ENCODE data around the gene PEPD.
A peak's percentile ranks its signal among the peaks of the same experiment; 100 is the strongest.

PEPD gene

GRCh38 chr19:33507021-33507956 is 14.3 kb downstream of the PEPD start:
- POLR2A ChIA-PET (ENCODE audit: low non-redundant PET), result no interaction called here
- no peak for TF ChIP-seq CTCF (conservative IDR thresholded peaks at IDR 0.05; ENCODE audit: low read depth)
- H3K27ac ChIP-seq, result no peak overlapping the region
- peak; percentile 26 for DNase-seq (ENCODE audit: low spot score)
- CTCF ChIA-PET, result interaction anchor here (0.5 to 0.7 kb wide), 3 partner anchors 32 to 244 kb away, joined by 3 to 5 read pairs (median 4); no protein-coding TSS in a partner anchor

GRCh38 chr19:33506498-33506897 is 15.1 kb downstream of the PEPD start:
- no peak overlapping the region for H3K27ac ChIP-seq
- ChIA-PET POLR2A (ENCODE audit: low non-redundant PET) (no interaction called here), CTCF (interaction anchor here (0.6 to 0.7 kb wide), 2 partner anchors 32 to 245 kb away, joined by 4 to 5 read pairs; no protein-coding TSS in a partner anchor)
- DNase-seq (ENCODE audit: low spot score), result no peak
- no peak for TF ChIP-seq CTCF (conservative IDR thresholded peaks at IDR 0.05; ENCODE audit: low read depth)

GRCh38 chr19:33505823-33506222 is 15.8 kb downstream of the PEPD start:
- TF ChIP-seq CTCF (conservative IDR thresholded peaks at IDR 0.05; ENCODE audit: low read depth), result no peak
- no peak for DNase-seq (ENCODE audit: low spot score)
- ChIA-PET POLR2A (ENCODE audit: low non-redundant PET) (no interaction called here), CTCF (no interaction called here)
- H3K27ac ChIP-seq, result no peak overlapping the region

GRCh38 chr19:33505148-33505547 is 16.4 kb downstream of the PEPD start:
- no peak overlapping the region for H3K27ac ChIP-seq
- no peak for DNase-seq (ENCODE audit: low spot score)
- POLR2A ChIA-PET (ENCODE audit: low non-redundant PET), result no interaction called here
- CTCF ChIA-PET, result no interaction called here
- no peak for TF ChIP-seq CTCF (conservative IDR thresholded peaks at IDR 0.05; ENCODE audit: low read depth)

GRCh38 chr19:33504058-33504444 is 17.5 kb downstream of the PEPD start:
- H3K27ac ChIP-seq, result no peak overlapping the region
- TF ChIP-seq CTCF (conservative IDR thresholded peaks at IDR 0.05; ENCODE audit: low read depth), result no peak
- ChIA-PET CTCF (no interaction called here), POLR2A (ENCODE audit: low non-redundant PET) (no interaction called here)
- DNase-seq (ENCODE audit: low spot score), result no peak

GRCh38 chr19:33503433-33504057 is 18.0 kb downstream of the PEPD start:
- TF ChIP-seq CTCF (conservative IDR thresholded peaks at IDR 0.05; ENCODE audit: low read depth), result no peak
- DNase-seq (ENCODE audit: low spot score), result no peak
- no peak overlapping the region for H3K27ac ChIP-seq
- ChIA-PET POLR2A (ENCODE audit: low non-redundant PET) (no interaction called here), CTCF (no interaction called here)
